PC-3 (cell line): ENCODE results near the gene PDZD2. TPM values are rescaled to one million over a fixed set of nuclear protein-coding genes. Genes with fewer than 3 reads are reported as not detected.

ENCODE experiments used
- ATAC-seq: fragments of 200-7000 bp; cut with Tn5 transposase; 2 replicates; pipeline ENCODE4 v1.9.1; 2020; ENCODE audit warnings: mild to moderate bottlenecking, moderate library complexity
- Bru-seq: library from RNA; stranded (reverse); fragments of 400-500 nt; gene quantifications from one replicate; lab custom pipeline; 2021; lab: Mats Ljungman, UMichigan
- BruChase-seq, 2 experiments: library from RNA; stranded (reverse); fragments of 400-500 nt; gene quantifications; one replicate each; lab custom pipeline; 2021; lab: Mats Ljungman, UMichigan
- BruUV-seq: library from RNA; stranded (reverse); fragments of 400-500 nt; replicated peaks from 2 replicates; lab custom pipeline; 2021; lab: Mats Ljungman, UMichigan
- CTCF ChIA-PET: fragments of 300-600 bp; sonication (Branson Sonifier 250); formaldehyde crosslinking; loops from one replicate; lab custom pipeline; 2022; ENCODE audit warnings: antibody characterized with exemption; lab: Charles Lee
- POLR2A ChIA-PET: fragments of 300-600 bp; sonication (Branson Sonifier 250); formaldehyde crosslinking; loops from one replicate; lab custom pipeline; 2022; ENCODE audit warnings: antibody characterized with exemption; ENCODE audit not compliant: unreplicated experiment; lab: Charles Lee
- DNase-seq: peaks from one replicate; pipeline ENCODE4 v3.0.0-alpha.2; 2015
- H2AFZ ChIP-seq: fragments of 300-600 bp; sonication (generic); 2 replicates; pipeline ENCODE4 v1.6.0; 2016; ENCODE audit warnings: antibody characterized with exemption, low read length
- H3F3A ChIP-seq: fragments of 300-600 bp; sonication (generic); one replicate; pipeline ENCODE4 v1.6.0; 2017; ENCODE audit warnings: antibody characterized with exemption, low read length, control low read depth, mild to moderate bottlenecking; ENCODE audit not compliant: unreplicated experiment
- H3K27ac ChIP-seq: fragments of 300-600 bp; sonication (generic); 2 replicates; pipeline ENCODE4 v1.5.1; 2016; ENCODE audit warnings: mild to moderate bottlenecking, low read length
- H3K27me3 ChIP-seq: fragments of 300-600 bp; sonication (generic); 2 replicates; pipeline ENCODE4 v1.6.1; 2016; ENCODE audit warnings: low read length, mixed read lengths
- H3K36me3 ChIP-seq: fragments of 300-600 bp; sonication (generic); 2 replicates; pipeline ENCODE4 v1.6.1; 2016; ENCODE audit warnings: low read depth, mixed run types, low read length, mixed read lengths
- H3K4me1 ChIP-seq: fragments of 300-600 bp; sonication (generic); 2 replicates; pipeline ENCODE4 v1.5.1; 2016; ENCODE audit warnings: low read length; ENCODE audit not compliant: insufficient read depth
- H3K4me2 ChIP-seq: fragments of 300-600 bp; sonication (generic); 2 replicates; pipeline ENCODE4 v1.6.0; 2016; ENCODE audit warnings: low read length
- H3K4me3 ChIP-seq: fragments of 300-600 bp; sonication (generic); 2 replicates; pipeline ENCODE4 v1.5.1; 2016; ENCODE audit warnings: mild to moderate bottlenecking, low read length, mixed read lengths
- H3K79me2 ChIP-seq: fragments of 300-600 bp; sonication (generic); 2 replicates; pipeline ENCODE4 v1.6.1; 2017; ENCODE audit warnings: low read length, mixed read lengths
- H3K9ac ChIP-seq: fragments of 300-600 bp; sonication (generic); 2 replicates; pipeline ENCODE4 v1.6.0; 2016; ENCODE audit warnings: mild to moderate bottlenecking, low read length
- H3K9me2 ChIP-seq: fragments of 300-600 bp; sonication (generic); replicated peaks from 2 replicates; pipeline ENCODE4 v1.6.1; 2016; ENCODE audit warnings: mixed run types, low read length, mixed read lengths
- H3K9me3 ChIP-seq: fragments of 300-600 bp; sonication (generic); 2 replicates; pipeline ENCODE4 v1.6.1; 2016; ENCODE audit warnings: low read length, mixed read lengths
- H4K20me1 ChIP-seq: fragments of 300-600 bp; sonication (generic); 2 replicates; pipeline ENCODE4 v1.6.1; 2016; ENCODE audit warnings: low read length, mixed read lengths
- EZH2 ChIP-seq: fragments of 300-600 bp; sonication (generic); IDR thresholded peaks from one replicate; pipeline ENCODE4 v1.6.1; 2017; ENCODE audit warnings: antibody characterized with exemption, mild to moderate bottlenecking, low read length; ENCODE audit not compliant: unreplicated experiment
- EZH2phosphoT487 ChIP-seq: fragments of 300-600 bp; sonication (generic); IDR thresholded peaks from 2 replicates; pipeline ENCODE4 v1.6.1; 2018; ENCODE audit warnings: mild to moderate bottlenecking, antibody characterized with exemption, low read length, borderline replicate concordance
- intact Hi-C: fragments of 100-400 bp; cut with micrococcal nuclease; formaldehyde crosslinking; loops from 2 replicates; pipeline ENCODE4 v1.9.0; 2023
- long read RNA-seq: library from polyadenylated mRNA; unstranded; transcript quantifications from one replicate; pipeline ENCODE4 v2.0.0, GENCODE V29; 2021; ENCODE audit not compliant: unreplicated experiment
- total RNA-seq: library from RNA; depleted of rRNA; stranded (reverse); fragments of >200 nt; gene quantifications from 2 replicates; pipeline ENCODE4 v1.2.3, GENCODE V29; 2014; rRNA removed
- TF ChIP-seq, protein P1 (sequence below): fragments of 300-600 bp; sonication (generic); conservative IDR thresholded peaks from 2 replicates; pipeline ENCODE4 v1.5.1; 2017; ENCODE audit warnings: antibody characterized with exemption, low read depth, mild to moderate bottlenecking, low read length

Gene PDZD2
- total RNA-seq (2.0 and 2.9 TPM in 2 replicates), Bru-seq, nascent RNA (percentile 48 among the genes with signal in this experiment), BruChase-seq, experiment 1, labeled RNA remaining after a 6-hour chase (percentile 47 among the genes with signal in this experiment), BruChase-seq, experiment 2, labeled RNA remaining after a 2-hour chase (percentile 47 among the genes with signal in this experiment)
- long read RNA-seq, partial matches to known transcripts = 6 of 23 reads
- long read RNA-seq, other reads (novel, unspliced or antisense) = 17 of 23 reads

DNA sequence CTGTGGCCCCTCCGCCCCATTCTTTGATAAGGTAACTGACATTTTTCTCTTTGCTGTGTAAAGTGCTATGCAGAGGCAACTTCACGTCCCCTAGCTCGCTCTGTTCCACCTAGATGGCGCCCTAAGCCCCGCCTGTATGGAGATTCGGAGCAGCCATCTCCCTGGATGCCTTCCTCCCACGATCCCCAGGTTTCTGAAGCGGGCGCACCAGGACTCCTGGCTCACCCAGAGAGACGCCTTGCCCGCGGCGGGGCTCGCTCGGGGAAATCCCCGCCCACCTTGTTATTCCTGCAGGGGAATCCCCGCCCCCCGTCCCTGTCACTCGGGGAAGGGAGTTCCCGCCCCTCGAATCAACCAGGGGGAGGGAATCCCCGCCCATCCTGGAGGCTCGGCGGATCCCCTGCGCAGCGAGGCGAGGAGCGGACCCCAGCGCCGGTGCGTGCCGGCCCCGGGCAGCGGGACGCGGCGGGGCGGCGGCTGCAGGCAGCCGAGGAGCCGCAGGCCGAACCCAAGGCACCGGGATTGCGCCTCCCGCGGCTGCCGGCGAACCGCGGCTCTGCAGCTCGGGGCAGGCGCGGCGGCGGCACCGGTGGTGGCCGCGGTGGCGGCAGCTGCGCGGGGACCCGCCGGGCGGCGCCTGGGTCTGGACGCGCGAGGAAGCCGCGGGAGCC is at the start of gene PDZD2:
PDZD2 (plus strand) TSS at position 384 of the 671 bp plus-strand sequence.
- ChIA-PET CTCF (interaction anchor here (0.6 to 1.1 kb wide), 3 partner anchors 51 to 453 kb away, joined by 3 read pairs; no protein-coding TSS in a partner anchor), POLR2A (interaction anchor here (0.6 kb wide), 1 partner anchor 536 kb away, joined by 6 read pairs; no protein-coding TSS in a partner anchor)
- H3K9me2 ChIP-seq = no peaks in the 10 kb centered on the region
- TF ChIP-seq EZH2 = no peak
- TF ChIP-seq, protein P1, sequence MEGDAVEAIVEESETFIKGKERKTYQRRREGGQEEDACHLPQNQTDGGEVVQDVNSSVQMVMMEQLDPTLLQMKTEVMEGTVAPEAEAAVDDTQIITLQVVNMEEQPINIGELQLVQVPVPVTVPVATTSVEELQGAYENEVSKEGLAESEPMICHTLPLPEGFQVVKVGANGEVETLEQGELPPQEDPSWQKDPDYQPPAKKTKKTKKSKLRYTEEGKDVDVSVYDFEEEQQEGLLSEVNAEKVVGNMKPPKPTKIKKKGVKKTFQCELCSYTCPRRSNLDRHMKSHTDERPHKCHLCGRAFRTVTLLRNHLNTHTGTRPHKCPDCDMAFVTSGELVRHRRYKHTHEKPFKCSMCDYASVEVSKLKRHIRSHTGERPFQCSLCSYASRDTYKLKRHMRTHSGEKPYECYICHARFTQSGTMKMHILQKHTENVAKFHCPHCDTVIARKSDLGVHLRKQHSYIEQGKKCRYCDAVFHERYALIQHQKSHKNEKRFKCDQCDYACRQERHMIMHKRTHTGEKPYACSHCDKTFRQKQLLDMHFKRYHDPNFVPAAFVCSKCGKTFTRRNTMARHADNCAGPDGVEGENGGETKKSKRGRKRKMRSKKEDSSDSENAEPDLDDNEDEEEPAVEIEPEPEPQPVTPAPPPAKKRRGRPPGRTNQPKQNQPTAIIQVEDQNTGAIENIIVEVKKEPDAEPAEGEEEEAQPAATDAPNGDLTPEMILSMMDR = peak; percentile 71
- no TSS peak for BruUV-seq
- DNase-seq = peak; percentile 68
- H4K20me1 ChIP-seq = no peaks in the 10 kb centered on the region
- no peak within 1 kb of the TSS for H3K9ac ChIP-seq
- H3K4me1 ChIP-seq = peaks cover 5% of the 10 kb centered on the region; the same call in 1 of the 2 replicates
- H3K36me3 ChIP-seq = no peaks in the 10 kb centered on the region
- intact Hi-C loops = no loop called here
- no peaks in the 10 kb centered on the region for H3F3A ChIP-seq
- peak within 1 kb of the TSS; percentile 88 for H2AFZ ChIP-seq
- H3K4me2 ChIP-seq = peak within 1 kb of the TSS; percentile 87
- H3K27me3 ChIP-seq = peaks cover 36% of the 10 kb centered on the region
- H3K79me2 ChIP-seq = no peaks in the 10 kb centered on the region
- H3K27ac ChIP-seq = no peak within 1 kb of the TSS
- H3K9me3 ChIP-seq = no peaks in the 10 kb centered on the region
- ATAC-seq = peak; percentile 87
- H3K4me3 ChIP-seq = peak within 1 kb of the TSS; percentile 72

DNA sequence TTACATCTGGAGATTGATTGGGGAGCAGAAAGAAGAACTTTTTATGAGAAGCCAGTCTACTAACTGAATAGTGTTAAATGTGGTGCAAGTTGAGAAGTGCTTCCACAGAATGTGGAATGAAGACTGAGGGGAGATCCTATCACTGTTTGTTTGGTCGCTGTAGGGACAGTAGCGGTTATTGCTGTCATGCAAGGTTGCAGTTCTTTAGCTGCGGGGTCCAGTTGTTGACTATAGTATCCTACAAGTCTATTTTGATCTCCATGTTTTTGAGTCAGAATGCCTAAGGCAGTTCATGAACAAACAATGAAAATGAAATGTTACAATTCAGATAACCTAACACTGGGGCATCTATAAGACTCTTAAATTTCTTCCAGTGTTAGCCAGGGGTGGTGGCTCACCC is 45.3 kb upstream of the PDZD2 start:
- ChIA-PET POLR2A (no interaction called here), CTCF (no interaction called here)
- Histone ChIP-seq H3K9ac (no peak overlapping the region), H3F3A (no peaks in the 10 kb centered on the region), H3K79me2 (no peaks in the 10 kb centered on the region), H3K4me2 (no peak overlapping the region), H3K4me1 (no peaks in the 10 kb centered on the region), H3K9me3 (no peaks in the 10 kb centered on the region), H3K27me3 (peaks cover 77% of the 10 kb centered on the region), H3K27ac (no peak overlapping the region), H3K36me3 (no peaks in the 10 kb centered on the region), H3K4me3 (no peak overlapping the region), H3K9me2 (no peaks in the 10 kb centered on the region), H2AFZ (no peak overlapping the region), H4K20me1 (no peaks in the 10 kb centered on the region)
- TF ChIP-seq, protein P1 = no peak
- TF ChIP-seq EZH2phosphoT487 (no peak), EZH2 (no peak)
- no TSS peak for BruUV-seq
- ATAC-seq = no peak
- intact Hi-C loops = no loop called here
- no peak for DNase-seq

GRCh38 chr5:31596354-31596753 is 42.6 kb upstream of the PDZD2 start:
- BruUV-seq = no TSS peak

More at GRCh38 chr5:31596354-31596753, 42.6 kb upstream of the PDZD2 start:
- intact Hi-C loops = no loop called here
- DNase-seq = no peak
- H3K27me3 ChIP-seq = peaks cover 86% of the 10 kb centered on the region
- no peaks in the 10 kb centered on the region for H3K36me3 ChIP-seq
- no peaks in the 10 kb centered on the region for H3K4me1 ChIP-seq
- CTCF ChIA-PET = no interaction called here
- H3K4me3 ChIP-seq = no peak overlapping the region
- H4K20me1 ChIP-seq = no peaks in the 10 kb centered on the region
- no peaks in the 10 kb centered on the region for H3K9me3 ChIP-seq
- H3K4me2 ChIP-seq = no peak overlapping the region
- H3K9me2 ChIP-seq = no peaks in the 10 kb centered on the region
- H3K9ac ChIP-seq = no peak overlapping the region
- no peak overlapping the region for H2AFZ ChIP-seq
- POLR2A ChIA-PET = no interaction called here
- no peak overlapping the region for H3K27ac ChIP-seq
- H3F3A ChIP-seq = no peaks in the 10 kb centered on the region
- TF ChIP-seq EZH2phosphoT487 (no peak), EZH2 (no peak)
- TF ChIP-seq, protein P1 = no peak
- H3K79me2 ChIP-seq = no peaks in the 10 kb centered on the region
- no peak for ATAC-seq
